Measurements from ENCODE around the gene NDRG3. TPM values are rescaled to one million over a fixed set of nuclear protein-coding genes. Genes with fewer than 3 reads are reported as not detected.
A peak's percentile ranks its signal among the peaks of the same experiment; 100 is the strongest.

The NDRG3 gene
- total and polyA plus RNA-seq, 2 donors (not counting 3 experiments of a cell fraction or from before 2014, with no cell fraction given), result 25.7 to 27.7 TPM

DNA sequence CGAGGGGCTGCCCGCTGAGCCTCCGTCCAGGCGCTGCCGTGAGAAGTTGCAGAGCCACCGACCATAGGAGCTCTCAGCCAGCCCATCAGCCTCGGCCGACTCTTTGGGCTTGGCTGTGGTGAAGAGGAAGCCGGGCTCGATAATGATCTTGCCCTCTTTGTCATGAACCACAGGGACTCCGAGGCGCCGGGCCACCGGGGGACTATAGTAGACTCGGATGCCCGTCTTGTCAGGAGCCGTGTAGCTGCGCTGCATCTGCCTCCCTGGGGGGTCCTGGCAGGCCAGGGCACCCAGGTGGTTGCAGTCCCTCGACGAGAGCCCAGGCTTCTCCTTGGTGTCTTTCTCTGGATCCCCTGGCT lies 48.2 kb upstream of the NDRG3 start:
- ChIA-PET CTCF (interaction anchor here (0.9 to 3.7 kb wide), 2 partner anchors 14 to 69 kb away, joined by 4 to 16 read pairs; a partner anchor contains a TSS), POLR2A (no interaction called here)
- H3K4me2 ChIP-seq (ENCODE audit: insufficient read depth, low read length), result no peak overlapping the region
- no peak for FAIRE-seq
- no peaks in the 10 kb centered on the region for H3K4me1 ChIP-seq (ENCODE audit: control insufficient read depth, extremely low read depth, insufficient read depth, low read length)
- no peak overlapping the region for H2AFZ ChIP-seq (ENCODE audit: low read depth, low read length)
- dilution Hi-C loops (cut with MboI; ENCODE audit: extremely low pct_ligation_motif_present, low sequenced_read_pairs) (no loop called here), intact Hi-C loops (cut with micrococcal nuclease) (loop anchor here (5.0 kb wide), 1 partner anchor 68 kb away; a partner anchor contains a TSS)
- H3K9me1 ChIP-seq (replicated peaks; ENCODE audit: control insufficient read depth, extremely low read depth, insufficient read depth, low read length), result no peaks in the 10 kb centered on the region
- no peaks in the 10 kb centered on the region for H3K9me3 ChIP-seq (replicated peaks; ENCODE audit: control insufficient read depth, insufficient read depth, low read length)
- BruUV-seq (replicated peaks), result no TSS peak
- no peak overlapping the region for H3K9ac ChIP-seq (replicated peaks; ENCODE audit: extremely low read depth, insufficient read depth, low read length)
- TF ChIP-seq FOS (IDR thresholded peaks at IDR 0.05; ENCODE audit: borderline replicate concordance, insufficient read depth, low read length) (no peak), POLR2A (IDR thresholded peaks at IDR 0.05; ENCODE audit: low read depth, low read length) (no peak), MYC (IDR thresholded peaks at IDR 0.05; ENCODE audit: low read depth, low read length) (no peak)
- TF ChIP-seq, protein P1, sequence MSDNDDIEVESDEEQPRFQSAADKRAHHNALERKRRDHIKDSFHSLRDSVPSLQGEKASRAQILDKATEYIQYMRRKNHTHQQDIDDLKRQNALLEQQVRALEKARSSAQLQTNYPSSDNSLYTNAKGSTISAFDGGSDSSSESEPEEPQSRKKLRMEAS (IDR thresholded peaks at IDR 0.05; ENCODE audit: insufficient read depth, insufficient read length), result no peak
- H3K4me3 ChIP-seq (replicated peaks in 1 of 3; ENCODE audit: insufficient read depth in 1 of 3, low read depth in 1 of 3, low read length in 3 of 3), result no peak overlapping the region
- no peak for DNase-seq (ENCODE audit: low read depth, low spot score)
- no peaks in the 10 kb centered on the region for H4K20me1 ChIP-seq (replicated peaks; ENCODE audit: control insufficient read depth, extremely low read depth, insufficient read depth, low read length)
- peaks cover 21 to 42% of the 10 kb centered on the region in 2 experiments for H3K36me3 ChIP-seq (ENCODE audit: control insufficient read depth in 2 of 2, extremely low read depth in 1 of 2, insufficient read depth in 2 of 2, low read length in 2 of 2)
- no peaks in the 10 kb centered on the region for H3K27me3 ChIP-seq (ENCODE audit: control insufficient read depth in 2 of 2, insufficient read depth in 2 of 2, low read length in 2 of 2)
- H3K79me2 ChIP-seq (ENCODE audit: control insufficient read depth, insufficient read depth, low read length), result no peaks in the 10 kb centered on the region
- H3K27ac ChIP-seq (ENCODE audit: insufficient read depth, low read depth, low read length), result no peak overlapping the region

DNA sequence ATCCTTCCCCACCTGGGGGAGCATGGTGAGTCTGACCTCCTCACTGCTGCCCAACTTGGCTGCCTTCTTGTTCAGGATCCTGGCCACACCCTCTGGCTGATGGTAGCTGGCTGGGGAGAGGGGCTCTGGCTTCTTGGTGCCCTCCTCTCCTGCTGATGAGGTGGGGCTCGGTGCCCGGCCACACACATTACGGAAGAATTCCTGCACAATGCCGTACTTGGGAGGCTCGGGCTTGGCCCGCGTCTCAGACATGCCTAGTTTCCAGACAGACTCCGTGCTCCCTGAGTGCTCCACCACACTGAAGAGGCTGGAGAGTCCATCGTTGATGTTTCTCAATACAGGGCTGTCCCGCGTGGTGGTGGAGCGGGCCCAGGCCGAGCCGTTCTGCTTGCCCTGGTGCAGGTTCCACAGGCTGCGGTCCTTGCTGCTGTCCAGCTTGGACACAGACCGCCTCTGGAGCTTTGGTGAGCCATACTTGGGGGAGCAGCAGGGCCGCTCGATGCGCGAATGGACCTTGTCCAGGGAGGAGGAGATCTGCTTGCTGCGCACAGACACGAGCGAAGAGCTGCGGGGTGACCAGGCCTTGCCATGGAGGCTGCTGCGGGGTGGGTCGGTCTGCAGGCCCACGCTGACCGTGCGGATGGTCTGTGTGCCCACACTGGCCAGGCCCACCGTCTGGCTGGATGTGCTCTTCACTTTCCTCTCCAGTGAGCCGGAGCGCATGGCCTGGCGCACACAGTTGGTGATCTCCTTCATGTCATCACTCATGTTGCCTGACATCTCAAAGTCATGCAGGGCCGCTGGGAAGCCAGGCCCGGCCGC lies 47.6 kb upstream of the NDRG3 start:
- DNase-seq (ENCODE audit: low read depth, low spot score), result no peak
- Histone ChIP-seq H3K4me2 (ENCODE audit: insufficient read depth, low read length) (no peak overlapping the region), H2AFZ (ENCODE audit: low read depth, low read length) (no peak overlapping the region), H3K4me1 (ENCODE audit: control insufficient read depth, extremely low read depth, insufficient read depth, low read length) (no peaks in the 10 kb centered on the region), H3K36me3 (ENCODE audit: control insufficient read depth in 2 of 2, extremely low read depth in 1 of 2, insufficient read depth in 2 of 2, low read length in 2 of 2) (peaks cover 21 to 40% of the 10 kb centered on the region in 2 experiments), H4K20me1 (replicated peaks; ENCODE audit: control insufficient read depth, extremely low read depth, insufficient read depth, low read length) (no peaks in the 10 kb centered on the region), H3K9me1 (replicated peaks; ENCODE audit: control insufficient read depth, extremely low read depth, insufficient read depth, low read length) (no peaks in the 10 kb centered on the region), H3K4me3 (replicated peaks in 1 of 3; ENCODE audit: insufficient read depth in 1 of 3, low read depth in 1 of 3, low read length in 3 of 3) (no peak overlapping the region), H3K79me2 (ENCODE audit: control insufficient read depth, insufficient read depth, low read length) (no peaks in the 10 kb centered on the region), H3K27ac (ENCODE audit: insufficient read depth, low read depth, low read length) (no peak overlapping the region), H3K9me3 (replicated peaks; ENCODE audit: control insufficient read depth, insufficient read depth, low read length) (no peaks in the 10 kb centered on the region), H3K27me3 (ENCODE audit: control insufficient read depth in 2 of 2, insufficient read depth in 2 of 2, low read length in 2 of 2) (no peaks in the 10 kb centered on the region), H3K9ac (replicated peaks; ENCODE audit: extremely low read depth, insufficient read depth, low read length) (no peak overlapping the region)
- no peak for TF ChIP-seq EZH2 (IDR thresholded peaks at IDR 0.05; ENCODE audit: borderline replicate concordance, low read depth, low read length, severe bottlenecking)
- no peak for TF ChIP-seq JUN (IDR thresholded peaks at IDR 0.05; ENCODE audit: borderline replicate concordance, insufficient read depth, insufficient read length, low read depth)
- TF ChIP-seq FOS (IDR thresholded peaks at IDR 0.05; ENCODE audit: borderline replicate concordance, insufficient read depth, low read length), result no peak
- TF ChIP-seq, protein P2, sequence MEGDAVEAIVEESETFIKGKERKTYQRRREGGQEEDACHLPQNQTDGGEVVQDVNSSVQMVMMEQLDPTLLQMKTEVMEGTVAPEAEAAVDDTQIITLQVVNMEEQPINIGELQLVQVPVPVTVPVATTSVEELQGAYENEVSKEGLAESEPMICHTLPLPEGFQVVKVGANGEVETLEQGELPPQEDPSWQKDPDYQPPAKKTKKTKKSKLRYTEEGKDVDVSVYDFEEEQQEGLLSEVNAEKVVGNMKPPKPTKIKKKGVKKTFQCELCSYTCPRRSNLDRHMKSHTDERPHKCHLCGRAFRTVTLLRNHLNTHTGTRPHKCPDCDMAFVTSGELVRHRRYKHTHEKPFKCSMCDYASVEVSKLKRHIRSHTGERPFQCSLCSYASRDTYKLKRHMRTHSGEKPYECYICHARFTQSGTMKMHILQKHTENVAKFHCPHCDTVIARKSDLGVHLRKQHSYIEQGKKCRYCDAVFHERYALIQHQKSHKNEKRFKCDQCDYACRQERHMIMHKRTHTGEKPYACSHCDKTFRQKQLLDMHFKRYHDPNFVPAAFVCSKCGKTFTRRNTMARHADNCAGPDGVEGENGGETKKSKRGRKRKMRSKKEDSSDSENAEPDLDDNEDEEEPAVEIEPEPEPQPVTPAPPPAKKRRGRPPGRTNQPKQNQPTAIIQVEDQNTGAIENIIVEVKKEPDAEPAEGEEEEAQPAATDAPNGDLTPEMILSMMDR (IDR thresholded peaks at IDR 0.05; ENCODE audit: extremely low read depth in 1 of 2, insufficient read depth in 1 of 2, low read depth in 1 of 2, low read length in 2 of 2), result no peak
- TF ChIP-seq, protein P1 (IDR thresholded peaks at IDR 0.05; ENCODE audit: insufficient read depth, insufficient read length), result no peak
- no peak for TF ChIP-seq POLR2AphosphoS5 (IDR thresholded peaks at IDR 0.05; ENCODE audit: insufficient read depth, low read depth, low read length)
- intact Hi-C loops (cut with micrococcal nuclease) (loop anchor here (5.0 kb wide), 1 partner anchor 69 kb away; a partner anchor contains a TSS), dilution Hi-C loops (cut with MboI; ENCODE audit: extremely low pct_ligation_motif_present, low sequenced_read_pairs) (no loop called here)
- POLR2A ChIA-PET, result no interaction called here
- CTCF ChIA-PET, result interaction anchor here (0.9 to 3.7 kb wide), 7 partner anchors 15 to 93 kb away, joined by 3 to 23 read pairs (median 5); a partner anchor contains a TSS
- TSS peak; percentile 37 for BruUV-seq (replicated peaks)
- FAIRE-seq, result no peak
